ENCODE data around the gene BBIP1.

- TF ChIP-seq, protein P1, sequence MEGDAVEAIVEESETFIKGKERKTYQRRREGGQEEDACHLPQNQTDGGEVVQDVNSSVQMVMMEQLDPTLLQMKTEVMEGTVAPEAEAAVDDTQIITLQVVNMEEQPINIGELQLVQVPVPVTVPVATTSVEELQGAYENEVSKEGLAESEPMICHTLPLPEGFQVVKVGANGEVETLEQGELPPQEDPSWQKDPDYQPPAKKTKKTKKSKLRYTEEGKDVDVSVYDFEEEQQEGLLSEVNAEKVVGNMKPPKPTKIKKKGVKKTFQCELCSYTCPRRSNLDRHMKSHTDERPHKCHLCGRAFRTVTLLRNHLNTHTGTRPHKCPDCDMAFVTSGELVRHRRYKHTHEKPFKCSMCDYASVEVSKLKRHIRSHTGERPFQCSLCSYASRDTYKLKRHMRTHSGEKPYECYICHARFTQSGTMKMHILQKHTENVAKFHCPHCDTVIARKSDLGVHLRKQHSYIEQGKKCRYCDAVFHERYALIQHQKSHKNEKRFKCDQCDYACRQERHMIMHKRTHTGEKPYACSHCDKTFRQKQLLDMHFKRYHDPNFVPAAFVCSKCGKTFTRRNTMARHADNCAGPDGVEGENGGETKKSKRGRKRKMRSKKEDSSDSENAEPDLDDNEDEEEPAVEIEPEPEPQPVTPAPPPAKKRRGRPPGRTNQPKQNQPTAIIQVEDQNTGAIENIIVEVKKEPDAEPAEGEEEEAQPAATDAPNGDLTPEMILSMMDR (IDR thresholded peaks at IDR 0.05; ENCODE audit: low read depth, low read length, poor library complexity, severe bottlenecking): no peak
- no peak for TF ChIP-seq EZH2phosphoT487 (IDR thresholded peaks at IDR 0.05; ENCODE audit: borderline replicate concordance, low read length)
Observed at GRCh38 chr10:110876788-110877187, 42.2 kb downstream of the BBIP1 start.
